Activated CD4-positive, alpha-beta T cell treated with anti-CD3 and anti-CD28 coated beads, Interleukin-2, amount 50 U/mL, for 4 hours (primary cell): ENCODE measurements around the gene PPWD1.

Source experiments
- DNase-seq, 2 experiments: peaks; one replicate each; pipeline ENCODE4 v3.0.0-alpha.2; 2020

PPWD1 gene

GRCh38 chr5:65624025-65624570 is 61.0 kb downstream of the PPWD1 start, which contains the start of gene TRIM23:
TSS of gene TRIM23 (minus strand) at chr5:65624333. CDS start at chr5:65624274, 59 bp downstream.
- peak; percentile 84 to 85 for DNase-seq

- peak; percentile 74 to 75 for DNase-seq
Measured at GRCh38 chr5:65624571-65625555, 61.8 kb downstream of the PPWD1 start, which contains the start of the genes SHLD3 and TRAPPC13. TSS of gene SHLD3 (plus strand) at chr5:65625027. CDS start at chr5:65629588, 4,561 bp downstream. TSS of gene TRAPPC13 (plus strand) at chr5:65625027. CDS start at chr5:65625061, 34 bp downstream.

- DNase-seq: no peak
Measured at GRCh38 chr5:65625743-65626142, 62.6 kb downstream of the PPWD1 start.

GRCh38 chr5:65630981-65631380 is 67.9 kb downstream of the PPWD1 start:
- DNase-seq: no peak
